GM19395 (cell line): ENCODE measurements around the gene PAIP2.
A peak's percentile ranks its signal among the peaks of the same experiment; 100 is the strongest.
"Not testable (repeated sequence)": the region's sequence is repeated elsewhere in the genome, so short reads cannot be mapped to it uniquely, and the experiment has no call there.

ENCODE experiments used
- ATAC-seq: cut with Tn5 transposase; IDR thresholded peaks from one replicate; pipeline ENCODE4 v1.9.1; 2021; ENCODE audit warnings: mild to moderate bottlenecking, moderate library complexity; ENCODE audit not compliant: unreplicated experiment

The PAIP2 gene

GRCh38 chr5:139377226-139377625, 35.6 kb downstream of the PAIP2 start:
- ATAC-seq, result no peak

- no peak for ATAC-seq
Observed at GRCh38 chr5:139378101-139378825, 36.6 kb downstream of the PAIP2 start.

GRCh38 chr5:139378941-139379361, 37.3 kb downstream of the PAIP2 start:
- no peak for ATAC-seq

- no peak for ATAC-seq
Observed at GRCh38 chr5:139379626-139380449, 38.2 kb downstream of the PAIP2 start.

- no peak for ATAC-seq
Observed at GRCh38 chr5:139381837-139382761, 40.4 kb downstream of the PAIP2 start.

GRCh38 chr5:139382807-139383206, 41.2 kb downstream of the PAIP2 start:
- ATAC-seq, result no peak

- no peak for ATAC-seq
Observed at GRCh38 chr5:139383275-139383992, 41.8 kb downstream of the PAIP2 start, which contains the start of gene SLC23A1. SLC23A1 (minus strand) TSS chr5:139383297; CDS start chr5:139383253, 44 bp downstream.

GRCh38 chr5:139383993-139384590, 42.4 kb downstream of the PAIP2 start:
- no peak for ATAC-seq

- ATAC-seq, result no peak
Observed at GRCh38 chr5:139384591-139385051, 43.0 kb downstream of the PAIP2 start.

- no peak for ATAC-seq
Observed at GRCh38 chr5:139385061-139386049, 43.7 kb downstream of the PAIP2 start.

- ATAC-seq, result no peak
Observed at GRCh38 chr5:139386050-139386438, 44.4 kb downstream of the PAIP2 start.

- ATAC-seq, result not testable (repeated sequence)
Observed at GRCh38 chr5:139386956-139387355, 45.3 kb downstream of the PAIP2 start.

- no peak for ATAC-seq
Observed at GRCh38 chr5:139387611-139388197, 46.0 kb downstream of the PAIP2 start.

- ATAC-seq, result no peak
Observed at GRCh38 chr5:139388198-139388821, 46.7 kb downstream of the PAIP2 start.

- ATAC-seq, result peak; percentile 44
Observed at GRCh38 chr5:139389701-139390638, 48.3 kb downstream of the PAIP2 start, which contains the start of gene MZB1. MZB1 (minus strand) TSS chr5:139389913; CDS start chr5:139389856, 57 bp downstream.
